ENCODE results near the gene SELENOF. TPM values are rescaled to one million over a fixed set of nuclear protein-coding genes. Genes with fewer than 3 reads are reported as not detected.

SELENOF gene
- total RNA-seq, 3 donors from 2014 or later, result 109 to 215 (median 162) TPM

- H3K36me3 ChIP-seq, result no peaks in the 10 kb centered on the region
- no peak overlapping the region for H3K27ac ChIP-seq
- no peak overlapping the region for H3K4me3 ChIP-seq
- H3K9me3 ChIP-seq, result no peaks in the 10 kb centered on the region
- no peak for DNase-seq (ENCODE audit: low spot score in 2 of 2)
- no peaks in the 10 kb centered on the region for H3K4me1 ChIP-seq
- no peaks in the 10 kb centered on the region for H3K27me3 ChIP-seq
- intact Hi-C loops (cut with DNase I; ENCODE audit: low total_unique reads), result no loop called here
- TF ChIP-seq POLR2A (IDR thresholded peaks at IDR 0.05), result no peak
- TF ChIP-seq POLR2AphosphoS5 (IDR thresholded peaks at IDR 0.05), result no peak
- TF ChIP-seq, protein P1, sequence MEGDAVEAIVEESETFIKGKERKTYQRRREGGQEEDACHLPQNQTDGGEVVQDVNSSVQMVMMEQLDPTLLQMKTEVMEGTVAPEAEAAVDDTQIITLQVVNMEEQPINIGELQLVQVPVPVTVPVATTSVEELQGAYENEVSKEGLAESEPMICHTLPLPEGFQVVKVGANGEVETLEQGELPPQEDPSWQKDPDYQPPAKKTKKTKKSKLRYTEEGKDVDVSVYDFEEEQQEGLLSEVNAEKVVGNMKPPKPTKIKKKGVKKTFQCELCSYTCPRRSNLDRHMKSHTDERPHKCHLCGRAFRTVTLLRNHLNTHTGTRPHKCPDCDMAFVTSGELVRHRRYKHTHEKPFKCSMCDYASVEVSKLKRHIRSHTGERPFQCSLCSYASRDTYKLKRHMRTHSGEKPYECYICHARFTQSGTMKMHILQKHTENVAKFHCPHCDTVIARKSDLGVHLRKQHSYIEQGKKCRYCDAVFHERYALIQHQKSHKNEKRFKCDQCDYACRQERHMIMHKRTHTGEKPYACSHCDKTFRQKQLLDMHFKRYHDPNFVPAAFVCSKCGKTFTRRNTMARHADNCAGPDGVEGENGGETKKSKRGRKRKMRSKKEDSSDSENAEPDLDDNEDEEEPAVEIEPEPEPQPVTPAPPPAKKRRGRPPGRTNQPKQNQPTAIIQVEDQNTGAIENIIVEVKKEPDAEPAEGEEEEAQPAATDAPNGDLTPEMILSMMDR (IDR thresholded peaks at IDR 0.05), result no peak
Observed at GRCh38 chr1:86951430-86951829, 37.5 kb upstream of the SELENOF start.

DNA sequence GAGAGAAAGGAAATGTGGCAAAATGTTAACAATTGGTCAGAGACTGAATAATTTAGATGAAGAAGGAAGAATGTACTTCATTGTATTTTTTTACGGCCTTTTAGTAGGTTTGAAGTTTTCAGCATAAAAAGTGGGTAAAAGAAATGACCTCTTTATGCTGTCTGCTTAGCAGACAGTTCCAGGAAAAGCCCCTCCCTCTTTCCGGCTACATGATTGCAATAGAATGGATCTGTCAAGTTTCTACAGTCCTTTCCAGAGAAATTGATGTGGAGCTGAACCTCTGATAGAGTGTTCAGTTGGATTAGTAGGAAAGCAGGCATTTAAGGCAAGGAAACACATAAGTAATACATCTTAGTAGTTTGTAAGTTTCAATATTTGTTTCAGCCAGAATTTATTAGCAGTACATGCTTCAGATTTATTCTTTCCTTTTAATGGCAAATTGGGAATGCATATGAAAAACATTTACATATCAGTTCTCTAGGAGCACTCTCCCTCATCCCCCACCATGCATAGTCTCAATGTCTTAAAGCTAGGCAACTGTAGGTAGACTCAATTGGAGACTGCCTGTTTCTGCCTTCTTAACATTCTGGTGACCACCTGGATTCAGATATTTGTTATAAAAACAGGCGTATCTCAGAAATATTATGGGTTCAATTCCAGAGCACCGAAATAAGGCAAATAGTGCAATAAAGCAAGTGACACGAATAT, 36.9 kb upstream of the SELENOF start:
- no peak overlapping the region for H3K27ac ChIP-seq
- intact Hi-C loops (cut with DNase I; ENCODE audit: low total_unique reads), result no loop called here

GRCh38 chr1:86948212-86948611, 34.3 kb upstream of the SELENOF start:
- no peaks in the 10 kb centered on the region for H3K9me3 ChIP-seq
- no peaks in the 10 kb centered on the region for H3K4me1 ChIP-seq
- no peak for DNase-seq (ENCODE audit: low spot score in 2 of 2)
- no peaks in the 10 kb centered on the region for H3K27me3 ChIP-seq
- H3K4me3 ChIP-seq, result no peak overlapping the region
- no peak overlapping the region for H3K27ac ChIP-seq
- H3K36me3 ChIP-seq, result no peaks in the 10 kb centered on the region
- TF ChIP-seq POLR2A (IDR thresholded peaks at IDR 0.05) (no peak), POLR2AphosphoS5 (IDR thresholded peaks at IDR 0.05) (no peak)
- TF ChIP-seq, protein P1 (IDR thresholded peaks at IDR 0.05), result no peak
- intact Hi-C loops (cut with DNase I; ENCODE audit: low total_unique reads), result no loop called here

More for the DNA sequence above, 36.9 kb upstream of the SELENOF start:
- no peaks in the 10 kb centered on the region for H3K36me3 ChIP-seq
- no peaks in the 10 kb centered on the region for H3K27me3 ChIP-seq
- H3K4me3 ChIP-seq, result no peak overlapping the region
- no peak for TF ChIP-seq POLR2AphosphoS5 (IDR thresholded peaks at IDR 0.05)
- TF ChIP-seq, protein P1 (IDR thresholded peaks at IDR 0.05), result no peak
- TF ChIP-seq POLR2A (IDR thresholded peaks at IDR 0.05), result no peak
- H3K4me1 ChIP-seq, result no peaks in the 10 kb centered on the region
- no peak for DNase-seq (ENCODE audit: low spot score in 2 of 2)
- H3K9me3 ChIP-seq, result no peaks in the 10 kb centered on the region

DNA sequence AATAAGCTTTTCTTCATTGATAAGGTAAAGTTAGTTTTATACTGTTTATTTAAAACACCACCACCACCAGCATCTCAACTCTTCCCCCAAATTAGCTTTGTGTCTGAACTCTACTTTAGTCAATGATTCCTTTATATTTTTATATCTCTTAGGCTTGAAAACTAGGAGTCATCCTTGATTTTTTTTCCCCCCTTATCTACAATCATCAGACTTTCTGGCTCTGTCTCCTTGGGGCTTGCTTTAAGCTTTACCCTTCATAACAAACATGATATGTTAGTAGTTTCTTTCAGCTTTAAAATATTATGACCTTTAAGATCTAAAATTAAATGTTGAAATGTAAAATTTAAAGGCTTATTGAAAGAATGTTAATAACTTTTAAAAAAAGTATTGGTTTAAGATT, 28.8 kb upstream of the SELENOF start:
- intact Hi-C loops (cut with DNase I; ENCODE audit: low total_unique reads), result no loop called here
- H3K4me1 ChIP-seq, result no peaks in the 10 kb centered on the region
- H3K27me3 ChIP-seq, result no peaks in the 10 kb centered on the region
- DNase-seq (ENCODE audit: low spot score in 2 of 2), result no peak
- no peaks in the 10 kb centered on the region for H3K36me3 ChIP-seq
- H3K9me3 ChIP-seq, result no peaks in the 10 kb centered on the region
- no peak for TF ChIP-seq POLR2AphosphoS5 (IDR thresholded peaks at IDR 0.05)
- TF ChIP-seq, protein P1 (IDR thresholded peaks at IDR 0.05), result no peak
- TF ChIP-seq POLR2A (IDR thresholded peaks at IDR 0.05), result no peak
- H3K4me3 ChIP-seq, result no peak overlapping the region
- H3K27ac ChIP-seq, result no peak overlapping the region

- H3K9me3 ChIP-seq, result no peaks in the 10 kb centered on the region
Observed at GRCh38 chr1:86942042-86942441, 28.1 kb upstream of the SELENOF start.

More at GRCh38 chr1:86942042-86942441, 28.1 kb upstream of the SELENOF start:
- no peak for DNase-seq (ENCODE audit: low spot score in 2 of 2)
- no peak overlapping the region for H3K4me3 ChIP-seq
- TF ChIP-seq, protein P1 (IDR thresholded peaks at IDR 0.05), result no peak
- TF ChIP-seq POLR2AphosphoS5 (IDR thresholded peaks at IDR 0.05), result no peak
- TF ChIP-seq POLR2A (IDR thresholded peaks at IDR 0.05), result no peak
- H3K4me1 ChIP-seq, result no peaks in the 10 kb centered on the region
- H3K27ac ChIP-seq, result no peak overlapping the region
- H3K27me3 ChIP-seq, result no peaks in the 10 kb centered on the region
- intact Hi-C loops (cut with DNase I; ENCODE audit: low total_unique reads), result no loop called here
- no peaks in the 10 kb centered on the region for H3K36me3 ChIP-seq

Measured in breast epithelium (tissue), 4 donors.